Measurements from ENCODE around the gene ZNF142.

Gene ZNF142

GRCh38 chr2:218659258-218659987, at the start of gene ZNF142, which contains the start of gene BCS1L:
Gene ZNF142 (minus strand): TSS chr2:218659623. CDS start chr2:218656429, 3,194 bp downstream.
Gene BCS1L (plus strand): TSS chr2:218659683. CDS start chr2:218660988, 1,305 bp downstream.
- DNase-seq = peak; percentile 99

GRCh38 chr2:218708086-218708485, 48.7 kb upstream of the ZNF142 start:
- no peak for DNase-seq

GRCh38 chr2:218703341-218703740, 43.9 kb upstream of the ZNF142 start:
- DNase-seq = no peak

- no peak for DNase-seq
Measured at GRCh38 chr2:218701806-218702205, 42.4 kb upstream of the ZNF142 start.

- no peak for DNase-seq
Measured at GRCh38 chr2:218698885-218699284, 39.5 kb upstream of the ZNF142 start.

GRCh38 chr2:218694405-218695145, 35.2 kb upstream of the ZNF142 start:
- no peak for DNase-seq

GRCh38 chr2:218691234-218691633, 31.8 kb upstream of the ZNF142 start:
- no peak for DNase-seq

GRCh38 chr2:218687400-218688060, 28.1 kb upstream of the ZNF142 start:
- DNase-seq = peak; percentile 93

GRCh38 chr2:218680061-218680460, 20.6 kb upstream of the ZNF142 start:
- no peak for DNase-seq

- no peak for DNase-seq
Measured at GRCh38 chr2:218679119-218679518, 19.7 kb upstream of the ZNF142 start.

- peak; percentile 96 for DNase-seq
Measured at GRCh38 chr2:218671654-218672566, 12.5 kb upstream of the ZNF142 start, which contains the start of the genes RNF25 and STK36. Gene RNF25 (minus strand): TSS chr2:218672002. CDS start chr2:218671970, 32 bp downstream. Gene STK36 (plus strand): TSS chr2:218672086. CDS start chr2:218672830, 744 bp downstream.

GRCh38 chr2:218671097-218671653, 11.8 kb upstream of the ZNF142 start:
- peak; percentile 33 for DNase-seq

GRCh38 chr2:218664653-218665052, 5.2 kb upstream of the ZNF142 start:
- no peak for DNase-seq

GRCh38 chr2:218663901-218664300, 4.5 kb upstream of the ZNF142 start:
- DNase-seq = no peak

GRCh38 chr2:218662827-218663226, 3.4 kb upstream of the ZNF142 start:
- no peak for DNase-seq

- no peak for DNase-seq
Measured at GRCh38 chr2:218662377-218662776, 3.0 kb upstream of the ZNF142 start.

- no peak for DNase-seq
Measured at GRCh38 chr2:218659988-218660358, 550 bp upstream of the ZNF142 start.

GRCh38 chr2:218658671-218659257, 659 bp downstream of the ZNF142 start:
- DNase-seq = peak; percentile 84

GRCh38 chr2:218655751-218656150, 3.7 kb downstream of the ZNF142 start:
- no peak for DNase-seq

- no peak for DNase-seq
Measured at GRCh38 chr2:218648787-218649100, 10.7 kb downstream of the ZNF142 start.

GRCh38 chr2:218648088-218648786, 11.2 kb downstream of the ZNF142 start:
- DNase-seq = peak; percentile 83

All from hematopoietic multipotent progenitor cell treated with erythropoietin and hydrocortisone succinate and interleukin-3 and kit ligand, for 4 days (in vitro differentiated cells).